ENCODE measurements around the gene SUSD5.

- no peak for TF ChIP-seq CTCF (IDR thresholded peaks at IDR 0.05 in 4 of 5, conservative IDR thresholded peaks at IDR 0.05 in 1 of 5)
- no peak for TF ChIP-seq POLR2A (IDR thresholded peaks at IDR 0.05)
These were observed 53.2 kb downstream of the SUSD5 start for GRCh38 chr3:33165372-33165771.
